MM.1S (cell line): Measurements from ENCODE around the gene SNTG2.
"Not testable (repeated sequence)": the region's sequence is repeated elsewhere in the genome, so short reads cannot be mapped to it uniquely, and the experiment has no call there.

Source experiments
- DNase-seq: peaks from one replicate; pipeline ENCODE4 v3.0.0-alpha.2; 2015
- H2AFZ ChIP-seq: fragments of 300-600 bp; sonication (generic); 2 replicates; pipeline ENCODE4 v1.6.0; 2016; ENCODE audit warnings: antibody characterized with exemption, low read length
- H3F3A ChIP-seq: fragments of 300-600 bp; sonication (generic); 2 replicates; pipeline ENCODE4 v1.6.1; 2016; ENCODE audit warnings: mild to moderate bottlenecking, antibody characterized with exemption, low read length, moderate library complexity, mixed read lengths; ENCODE audit not compliant: insufficient read depth
- H3K27ac ChIP-seq: fragments of 300-600 bp; sonication (generic); 2 replicates; pipeline ENCODE4 v1.5.1; 2016; ENCODE audit warnings: mild to moderate bottlenecking, low read length
- H3K27me3 ChIP-seq: fragments of 300-600 bp; sonication (generic); replicated peaks from 2 replicates; pipeline ENCODE4 v1.6.0; 2016; ENCODE audit warnings: low read length; ENCODE audit not compliant: insufficient read depth
- H3K36me3 ChIP-seq: fragments of 300-600 bp; sonication (generic); replicated peaks from 2 replicates; pipeline ENCODE4 v1.6.1; 2016; ENCODE audit warnings: mild to moderate bottlenecking, low read length, mixed read lengths; ENCODE audit not compliant: insufficient read depth
- H3K4me1 ChIP-seq: fragments of 300-600 bp; sonication (generic); 2 replicates; pipeline ENCODE4 v1.6.1; 2016; ENCODE audit warnings: low read length, mixed read lengths
- H3K4me2 ChIP-seq: fragments of 300-600 bp; sonication (generic); 2 replicates; pipeline ENCODE4 v1.6.0; 2016; ENCODE audit warnings: low read depth, low read length
- H3K4me3 ChIP-seq: fragments of 300-600 bp; sonication (generic); 2 replicates; pipeline ENCODE4 v1.5.1; 2016; ENCODE audit warnings: low read length, mixed read lengths
- H3K79me2 ChIP-seq: fragments of 300-600 bp; sonication (generic); 2 replicates; pipeline ENCODE4 v1.6.1; 2016; ENCODE audit warnings: mixed run types, low read length, mixed read lengths
- H3K9ac ChIP-seq: fragments of 300-600 bp; sonication (generic); 2 replicates; pipeline ENCODE4 v1.6.1; 2016; ENCODE audit warnings: low read length, mixed read lengths
- H3K9me2 ChIP-seq: fragments of 300-600 bp; sonication (generic); replicated peaks from 2 replicates; pipeline ENCODE4 v1.6.1; 2016; ENCODE audit warnings: mild to moderate bottlenecking, low read length, mixed read lengths; ENCODE audit not compliant: insufficient read depth
- H3K9me3 ChIP-seq: fragments of 300-600 bp; sonication (generic); replicated peaks from 2 replicates; pipeline ENCODE4 v1.6.1; 2016; ENCODE audit warnings: mild to moderate bottlenecking, low read length, mixed read lengths; ENCODE audit not compliant: insufficient read depth
- H4K20me1 ChIP-seq: fragments of 300-600 bp; sonication (generic); 2 replicates; pipeline ENCODE4 v1.6.1; 2016; ENCODE audit warnings: mild to moderate bottlenecking, low read length, moderate library complexity, mixed read lengths; ENCODE audit not compliant: insufficient read depth
- EZH2 ChIP-seq: fragments of 300-600 bp; sonication (generic); optimal IDR thresholded peaks from 2 replicates; pipeline ENCODE3; 2017; ENCODE audit warnings: low read depth, mild to moderate bottlenecking, antibody characterized with exemption, low read length, mixed read lengths
- EZH2phosphoT487 ChIP-seq: fragments of 300-600 bp; sonication (generic); IDR thresholded peaks from 2 replicates; pipeline ENCODE4 v1.6.1; 2018; ENCODE audit warnings: antibody characterized with exemption, low read length
- TF ChIP-seq, protein P1 (sequence below): fragments of 300-600 bp; sonication (generic); IDR thresholded peaks from 2 replicates; pipeline ENCODE4 v1.5.1; 2016; ENCODE audit warnings: antibody characterized with exemption, low read length, mixed read lengths

SNTG2 gene

DNA sequence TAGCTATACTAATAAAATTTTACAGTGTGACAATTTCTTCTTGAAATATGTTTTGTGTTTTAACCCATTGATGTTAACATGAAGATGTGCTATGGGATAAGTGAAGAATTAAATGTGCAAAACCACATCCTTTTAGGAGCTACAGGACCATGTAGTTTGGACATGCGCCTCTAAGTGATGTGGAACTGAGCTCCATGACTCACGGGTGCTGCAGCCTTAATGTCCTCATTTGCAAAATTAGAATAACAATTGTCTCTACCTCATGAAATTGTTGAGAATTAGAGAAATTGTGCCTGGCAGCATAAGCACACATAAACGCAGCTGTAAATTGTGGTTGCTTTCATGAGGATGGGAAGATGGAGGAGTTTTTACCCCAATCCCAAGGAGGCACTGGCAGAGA is 431.0 kb downstream of the SNTG2 start:
- H3K9me3 ChIP-seq = no peaks in the 10 kb centered on the region

DNA sequence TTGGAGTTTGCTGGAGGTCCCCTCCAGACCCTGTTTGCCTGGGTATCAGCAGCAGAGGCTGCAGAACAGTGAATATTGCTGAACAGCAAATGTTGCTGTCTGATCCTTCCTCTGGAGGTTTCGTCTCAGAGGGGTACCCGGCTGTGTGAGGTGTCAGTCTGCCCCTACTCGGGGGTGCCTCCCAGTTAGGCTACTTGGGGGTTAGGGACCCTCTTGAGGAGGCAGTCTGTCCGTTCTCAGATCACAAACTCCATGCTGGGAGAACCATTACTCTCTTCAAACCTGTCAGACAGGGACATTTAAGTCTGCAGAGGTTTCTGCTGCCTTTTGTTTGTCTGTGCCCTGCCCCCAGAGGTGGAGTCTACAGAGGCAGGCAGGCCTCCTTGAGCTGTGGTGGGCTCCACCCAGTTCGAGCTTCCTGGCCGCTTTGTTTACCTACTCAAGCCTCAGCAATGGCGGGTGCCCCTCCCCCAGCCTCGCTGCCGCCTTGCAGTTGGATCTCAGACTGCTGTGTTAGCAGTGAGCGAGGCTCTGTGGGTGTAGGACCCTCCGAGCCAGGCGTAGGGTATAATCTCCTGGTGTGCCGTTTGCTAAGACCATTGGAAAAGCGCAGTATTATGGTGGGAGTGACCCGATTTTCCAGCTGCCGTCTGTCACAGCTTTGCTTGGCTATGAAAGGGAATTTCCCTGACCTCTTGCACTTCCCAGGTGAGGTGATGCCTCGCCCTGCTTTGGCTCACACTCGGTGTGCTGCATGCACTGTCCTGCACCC is 437.5 kb downstream of the SNTG2 start:
- not testable (repeated sequence) for H3K27me3 ChIP-seq, H3K79me2 ChIP-seq, H4K20me1 ChIP-seq, H3F3A ChIP-seq, DNase-seq, H3K4me2 ChIP-seq, H3K36me3 ChIP-seq, H3K27ac ChIP-seq, H3K9me2 ChIP-seq, H3K9ac ChIP-seq, H2AFZ ChIP-seq, H3K4me1 ChIP-seq, H3K4me3 ChIP-seq, H3K9me3 ChIP-seq

More for the DNA sequence above, 431.0 kb downstream of the SNTG2 start:
- no peak overlapping the region for H3K27ac ChIP-seq
- no peaks in the 10 kb centered on the region for H3K9me2 ChIP-seq
- H3K4me2 ChIP-seq = no peak overlapping the region
- no peaks in the 10 kb centered on the region for H4K20me1 ChIP-seq
- no peaks in the 10 kb centered on the region for H3K36me3 ChIP-seq
- H3F3A ChIP-seq = no peaks in the 10 kb centered on the region
- no peak overlapping the region for H2AFZ ChIP-seq
- no peaks in the 10 kb centered on the region for H3K27me3 ChIP-seq
- no peak overlapping the region for H3K9ac ChIP-seq
- no peak overlapping the region for H3K4me3 ChIP-seq
- no peaks in the 10 kb centered on the region for H3K79me2 ChIP-seq
- H3K4me1 ChIP-seq = no peaks in the 10 kb centered on the region
- DNase-seq = no peak
- no peak for TF ChIP-seq EZH2
- no peak for TF ChIP-seq EZH2phosphoT487
- TF ChIP-seq, protein P1, sequence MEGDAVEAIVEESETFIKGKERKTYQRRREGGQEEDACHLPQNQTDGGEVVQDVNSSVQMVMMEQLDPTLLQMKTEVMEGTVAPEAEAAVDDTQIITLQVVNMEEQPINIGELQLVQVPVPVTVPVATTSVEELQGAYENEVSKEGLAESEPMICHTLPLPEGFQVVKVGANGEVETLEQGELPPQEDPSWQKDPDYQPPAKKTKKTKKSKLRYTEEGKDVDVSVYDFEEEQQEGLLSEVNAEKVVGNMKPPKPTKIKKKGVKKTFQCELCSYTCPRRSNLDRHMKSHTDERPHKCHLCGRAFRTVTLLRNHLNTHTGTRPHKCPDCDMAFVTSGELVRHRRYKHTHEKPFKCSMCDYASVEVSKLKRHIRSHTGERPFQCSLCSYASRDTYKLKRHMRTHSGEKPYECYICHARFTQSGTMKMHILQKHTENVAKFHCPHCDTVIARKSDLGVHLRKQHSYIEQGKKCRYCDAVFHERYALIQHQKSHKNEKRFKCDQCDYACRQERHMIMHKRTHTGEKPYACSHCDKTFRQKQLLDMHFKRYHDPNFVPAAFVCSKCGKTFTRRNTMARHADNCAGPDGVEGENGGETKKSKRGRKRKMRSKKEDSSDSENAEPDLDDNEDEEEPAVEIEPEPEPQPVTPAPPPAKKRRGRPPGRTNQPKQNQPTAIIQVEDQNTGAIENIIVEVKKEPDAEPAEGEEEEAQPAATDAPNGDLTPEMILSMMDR = no peak

DNA sequence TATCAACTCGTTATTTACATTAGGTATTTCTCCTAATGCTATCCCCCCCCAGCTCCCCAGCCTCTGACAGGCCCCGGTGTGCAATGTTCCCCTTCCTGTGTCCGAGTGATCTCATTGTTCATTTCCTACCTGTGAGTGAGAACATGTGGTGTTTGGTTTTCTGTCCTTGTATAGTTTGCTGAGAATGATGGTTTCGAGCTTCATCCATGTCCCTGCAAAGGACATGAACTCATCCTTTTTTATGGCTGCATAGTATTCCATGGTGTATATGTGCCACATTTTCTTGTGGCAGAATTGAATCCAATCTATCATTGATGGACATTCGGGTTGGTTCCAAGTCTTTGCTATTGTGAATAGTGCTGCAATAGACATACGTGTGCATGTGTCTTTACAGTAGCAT is 439.5 kb downstream of the SNTG2 start:
- H3K9me3 ChIP-seq, DNase-seq, H3K27me3 ChIP-seq, H3K4me2 ChIP-seq, H3K79me2 ChIP-seq, H3K9ac ChIP-seq, H4K20me1 ChIP-seq, H3K4me1 ChIP-seq, H3K9me2 ChIP-seq, H3K36me3 ChIP-seq, H3F3A ChIP-seq, H3K4me3 ChIP-seq, H3K27ac ChIP-seq, H2AFZ ChIP-seq: not testable (repeated sequence)

DNA sequence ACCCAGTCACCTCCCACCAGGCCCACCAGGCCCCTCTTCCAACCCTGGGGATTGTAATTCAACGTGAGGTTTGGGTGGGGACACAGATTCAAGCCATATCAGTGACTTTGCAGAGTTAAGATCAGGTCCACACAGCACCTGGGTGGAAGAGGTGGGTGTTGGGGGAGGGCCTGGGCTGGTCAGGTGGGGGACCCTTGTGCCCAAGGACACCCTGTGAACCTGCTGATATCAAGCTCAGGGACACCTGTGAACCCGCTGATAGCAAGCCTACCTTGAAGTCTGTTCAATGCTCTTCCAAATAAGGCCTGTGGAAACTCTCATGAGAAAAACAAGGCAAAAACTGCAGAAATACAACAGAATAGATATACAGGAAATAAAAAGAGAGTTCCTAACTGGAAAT is 442.7 kb downstream of the SNTG2 start:
- Histone ChIP-seq H3K27me3 (no peaks in the 10 kb centered on the region), H3K79me2 (no peaks in the 10 kb centered on the region), H3K9me3 (no peaks in the 10 kb centered on the region), H3K4me2 (no peak overlapping the region), H3K9me2 (no peaks in the 10 kb centered on the region), H3K36me3 (no peaks in the 10 kb centered on the region), H4K20me1 (no peaks in the 10 kb centered on the region), H3K27ac (no peak overlapping the region), H3K4me1 (no peaks in the 10 kb centered on the region), H3F3A (no peaks in the 10 kb centered on the region), H3K9ac (no peak overlapping the region), H3K4me3 (no peak overlapping the region), H2AFZ (no peak overlapping the region)
- no peak for DNase-seq
- TF ChIP-seq, protein P1 = no peak
- no peak for TF ChIP-seq EZH2phosphoT487
- no peak for TF ChIP-seq EZH2
